ENCODE data around the gene ATXN7L3B. TPM values are rescaled to one million over a fixed set of nuclear protein-coding genes. Genes with fewer than 3 reads are reported as not detected.

Gene ATXN7L3B
- total RNA-seq (10 to 100 TPM; 20.7 to 25.9 (median 22.3) TPM), polyA plus RNA-seq (10 to 100 TPM in 1 of 2 donors, 1 to 10 TPM in 1; 5.6 to 10.9 TPM)
- long read RNA-seq, donor 1, full-length matches to known transcripts = 88 of 88 reads
- long read RNA-seq, donor 1, partial matches to known transcripts = 0 of 88 reads
- long read RNA-seq, donor 1, other reads (novel, unspliced or antisense) = 0 of 88 reads
- long read RNA-seq, donor 2, full-length matches to known transcripts = 104 of 104 reads
- long read RNA-seq, donor 2, partial matches to known transcripts = 0 of 104 reads
- long read RNA-seq, donor 2, other reads (novel, unspliced or antisense) = 0 of 104 reads
- long read RNA-seq, donor 3, full-length matches to known transcripts = 164 of 164 reads
- long read RNA-seq, donor 3, partial matches to known transcripts = 0 of 164 reads
- long read RNA-seq, donor 3, other reads (novel, unspliced or antisense) = 0 of 164 reads

GRCh38 chr12:74537707-74538385 lies at the start of gene ATXN7L3B:
Gene ATXN7L3B (plus strand): TSS chr12:74537835. CDS start chr12:74538113, 278 bp downstream.
- 0 to 1% methylated on average over 49 of the region's 49 CpGs for WGBS, 2 donors
- DNase-seq (peak; percentile 94 to 96), ATAC-seq (peak; percentile 100)
- peak within 1 kb of the TSS; percentile 56 to 93 (median 73) for H3K4me3 ChIP-seq
- H3K36me3 ChIP-seq = peaks cover 0 to 22% (median 0%) of the 10 kb centered on the region in 9 donors
- H3K27me3 ChIP-seq = no peaks in the 10 kb centered on the region
- H3K27ac ChIP-seq = peak within 1 kb of the TSS; percentile 85 to 98 (median 93)
- peaks cover 5 to 47% (median 44%) of the 10 kb centered on the region in 9 donors for H3K4me1 ChIP-seq
- intact Hi-C loops (cut with DNase I) = no loop called here
- TF ChIP-seq CTCF (IDR thresholded peaks at IDR 0.05) = no peak
- H3K9me3 ChIP-seq = no peaks in the 10 kb centered on the region

- Histone ChIP-seq H3K27ac (no peak overlapping the region), H3K36me3 (no peaks in the 10 kb centered on the region), H3K4me1 (no peaks in the 10 kb centered on the region), H3K27me3 (no peaks in the 10 kb centered on the region), H3K4me3 (no peak overlapping the region), H3K9me3 (no peaks in the 10 kb centered on the region)
- intact Hi-C loops (cut with DNase I) = no loop called here
- WGBS, 2 donors = 62 to 83% methylated on average over 1 of the region's 1 CpG
- no peak for DNase-seq
- ATAC-seq = no peak
- TF ChIP-seq CTCF (IDR thresholded peaks at IDR 0.05) = no peak
Measured at GRCh38 chr12:74488134-74488533, 49.5 kb upstream of the ATXN7L3B start.

- H3K9me3 ChIP-seq = no peaks in the 10 kb centered on the region
- intact Hi-C loops (cut with DNase I) = no loop called here
- no peaks in the 10 kb centered on the region for H3K36me3 ChIP-seq
- no peak overlapping the region for H3K27ac ChIP-seq
- 34 to 60% methylated on average over 2 of the region's 2 CpGs for whole genome bisulfite sequencing, 2 donors
- no peak overlapping the region for H3K4me3 ChIP-seq
- H3K27me3 ChIP-seq = no peaks in the 10 kb centered on the region
- no peak for TF ChIP-seq CTCF (IDR thresholded peaks at IDR 0.05)
- DNase-seq = no peak
- ATAC-seq = no peak
- no peaks in the 10 kb centered on the region for H3K4me1 ChIP-seq
Measured at GRCh38 chr12:74489543-74489942, 48.1 kb upstream of the ATXN7L3B start.

- peaks cover 0 to 3% (median 0%) of the 10 kb centered on the region in 11 donors for H3K9me3 ChIP-seq
- TF ChIP-seq CTCF (IDR thresholded peaks at IDR 0.05) = no peak
- H3K4me1 ChIP-seq = no peaks in the 10 kb centered on the region
- WGBS, 2 donors = 39 to 48% methylated on average over 3 of the region's 3 CpGs
- H3K27ac ChIP-seq = no peak overlapping the region
- intact Hi-C loops (cut with DNase I) = no loop called here
- H3K36me3 ChIP-seq = no peaks in the 10 kb centered on the region
- no peak overlapping the region for H3K4me3 ChIP-seq
- H3K27me3 ChIP-seq = no peaks in the 10 kb centered on the region
- ATAC-seq (no peak), DNase-seq (no peak)
Measured at GRCh38 chr12:74490390-74491064, 47.1 kb upstream of the ATXN7L3B start.

Data from heart right ventricle (tissue), 16 donors.